ENCODE data around the gene LUZP1.

Gene LUZP1

GRCh38 chr1:23114424-23115079 lies 54.1 kb downstream of the LUZP1 start:
- DNase-seq: no peak

GRCh38 chr1:23111600-23112535 lies 56.8 kb downstream of the LUZP1 start:
- DNase-seq: no peak

- DNase-seq: no peak
Observed at GRCh38 chr1:23110391-23110790, 58.3 kb downstream of the LUZP1 start.

GRCh38 chr1:23108918-23109533 lies 59.6 kb downstream of the LUZP1 start:
- DNase-seq: no peak

- DNase-seq: no peak
Observed at GRCh38 chr1:23103001-23103889, 65.4 kb downstream of the LUZP1 start.

GRCh38 chr1:23102289-23102688 lies 66.4 kb downstream of the LUZP1 start:
- DNase-seq: no peak

GRCh38 chr1:23101887-23102286 lies 66.8 kb downstream of the LUZP1 start:
- DNase-seq: no peak

GRCh38 chr1:23101101-23101827 lies 67.4 kb downstream of the LUZP1 start:
- no peak for DNase-seq

GRCh38 chr1:23100074-23100748 lies 68.4 kb downstream of the LUZP1 start:
- peak in 5 of 14 donors; percentile 5 to 34 (median 33) for DNase-seq

GRCh38 chr1:23099171-23099536 lies 69.5 kb downstream of the LUZP1 start:
- no peak for DNase-seq

GRCh38 chr1:23098463-23099170 lies 70.0 kb downstream of the LUZP1 start:
- peak in 8 of 14 donors; percentile 12 to 48 (median 25) for DNase-seq

GRCh38 chr1:23097316-23097715 lies 71.3 kb downstream of the LUZP1 start:
- DNase-seq: no peak

GRCh38 chr1:23092447-23092846 lies 76.2 kb downstream of the LUZP1 start:
- DNase-seq: no peak

- no peak for DNase-seq
Observed at GRCh38 chr1:23091545-23091944, 77.1 kb downstream of the LUZP1 start.

- no peak for DNase-seq
Observed at GRCh38 chr1:23090056-23090455, 78.6 kb downstream of the LUZP1 start.

- DNase-seq: no peak
Observed at GRCh38 chr1:23088027-23088426, 80.6 kb downstream of the LUZP1 start.

- DNase-seq: no peak
Observed at GRCh38 chr1:23085696-23086095, 83.0 kb downstream of the LUZP1 start.

GRCh38 chr1:23084880-23085279 lies 83.8 kb downstream of the LUZP1 start:
- DNase-seq: no peak

- DNase-seq: no peak
Observed at GRCh38 chr1:23083714-23084480, 84.8 kb downstream of the LUZP1 start.

- DNase-seq: no peak
Observed at GRCh38 chr1:23081376-23081775, 87.3 kb downstream of the LUZP1 start.
